ENCODE data around the gene TENT4A. TPM values are rescaled to one million over a fixed set of nuclear protein-coding genes. Genes with fewer than 3 reads are reported as not detected.

TENT4A gene
- total RNA-seq, 3 donors from 2014 or later (not counting 1 experiment from before 2014, with no cell fraction given), result 36.0 to 65.6 (median 44.9) TPM

- peaks cover 8 to 15% of the 10 kb centered on the region in 2 donors for H3K4me1 Mint-ChIP-seq
- H3K9me3 ChIP-seq (ENCODE audit: control insufficient read depth, insufficient read depth, low read length), result no peaks in the 10 kb centered on the region
- WGBS (ENCODE audit: insufficient coverage), result 81% methylated on average over 1 of the region's 1 CpG
- no peak overlapping the region for H3K4me3 ChIP-seq (ENCODE audit: low read length)
- no peaks in the 10 kb centered on the region for H3K36me3 ChIP-seq (ENCODE audit: control insufficient read depth, insufficient read depth, low read length)
- H3K36me3 Mint-ChIP-seq, result no peaks in the 10 kb centered on the region
- DNase-seq, result no peak
- H3K9me3 Mint-ChIP-seq, result no peaks in the 10 kb centered on the region
- peaks cover 8% of the 10 kb centered on the region for H3K4me1 ChIP-seq (ENCODE audit: control insufficient read depth, insufficient read depth, low read length)
- no peak for TF ChIP-seq CTCF (IDR thresholded peaks at IDR 0.05)
- H3K27ac ChIP-seq (ENCODE audit: low read length), result no peak overlapping the region
- H3K27me3 ChIP-seq (ENCODE audit: control insufficient read depth, insufficient read depth, low read length), result peaks cover 2% of the 10 kb centered on the region
- no peak overlapping the region for H3K27ac Mint-ChIP-seq
- no peak overlapping the region for H3K4me3 Mint-ChIP-seq
- peaks cover 7 to 17% of the 10 kb centered on the region in 2 donors for H3K27me3 Mint-ChIP-seq (ENCODE audit: low read depth in 2 of 2)
- intact Hi-C loops (cut with micrococcal nuclease), result no loop called here
- ATAC-seq, result no peak
Observed at GRCh38 chr5:6708814-6709213, 4.4 kb upstream of the TENT4A start.

- H3K36me3 Mint-ChIP-seq, result no peaks in the 10 kb centered on the region
- H3K27ac ChIP-seq (ENCODE audit: low read length), result no peak overlapping the region
- WGBS (ENCODE audit: insufficient coverage), result 98% methylated on average over 5 of the region's 5 CpGs
- DNase-seq, result no peak
- peaks cover 7 to 11% of the 10 kb centered on the region in 2 donors for H3K27me3 Mint-ChIP-seq (ENCODE audit: low read depth in 2 of 2)
- intact Hi-C loops (cut with micrococcal nuclease), result loop anchor here (5.0 kb wide), 1 partner anchor 1218 kb away; no protein-coding TSS in a partner anchor
- peaks cover 2% of the 10 kb centered on the region for H3K27me3 ChIP-seq (ENCODE audit: control insufficient read depth, insufficient read depth, low read length)
- peak overlapping the region in 1 of 2 donors; percentile 22 for H3K27ac Mint-ChIP-seq
- H3K9me3 ChIP-seq (ENCODE audit: control insufficient read depth, insufficient read depth, low read length), result no peaks in the 10 kb centered on the region
- no peak overlapping the region for H3K4me3 ChIP-seq (ENCODE audit: low read length)
- TF ChIP-seq CTCF (IDR thresholded peaks at IDR 0.05), result no peak
- H3K4me3 Mint-ChIP-seq, result peak overlapping the region; percentile 59
- H3K4me1 ChIP-seq (ENCODE audit: control insufficient read depth, insufficient read depth, low read length), result peaks cover 11% of the 10 kb centered on the region
- peaks cover 11 to 20% of the 10 kb centered on the region in 2 donors for H3K4me1 Mint-ChIP-seq
- H3K9me3 Mint-ChIP-seq, result no peaks in the 10 kb centered on the region
- no peak for ATAC-seq
- H3K36me3 ChIP-seq (ENCODE audit: control insufficient read depth, insufficient read depth, low read length), result no peaks in the 10 kb centered on the region
Observed at GRCh38 chr5:6710070-6710469, 3.2 kb upstream of the TENT4A start.

- intact Hi-C loops (cut with micrococcal nuclease), result loop anchor here (5.0 kb wide), 1 partner anchor 1218 kb away; no protein-coding TSS in a partner anchor
- DNase-seq, result no peak
- 89% methylated on average over 13 of the region's 13 CpGs for WGBS (ENCODE audit: insufficient coverage)
- no peak for ATAC-seq
- Histone ChIP-seq H3K27ac (ENCODE audit: low read length) (no peak overlapping the region), H3K36me3 (ENCODE audit: control insufficient read depth, insufficient read depth, low read length) (no peaks in the 10 kb centered on the region), H3K4me1 (ENCODE audit: control insufficient read depth, insufficient read depth, low read length) (peaks cover 18% of the 10 kb centered on the region), H3K4me3 (ENCODE audit: low read length) (no peak overlapping the region), H3K27me3 (ENCODE audit: control insufficient read depth, insufficient read depth, low read length) (peaks cover 2% of the 10 kb centered on the region), H3K9me3 (ENCODE audit: control insufficient read depth, insufficient read depth, low read length) (no peaks in the 10 kb centered on the region)
- H3K27me3 Mint-ChIP-seq (ENCODE audit: low read depth in 2 of 2), result peaks cover 7 to 8% of the 10 kb centered on the region in 2 donors
- H3K9me3 Mint-ChIP-seq, result no peaks in the 10 kb centered on the region
- H3K4me3 Mint-ChIP-seq, result peak overlapping the region; percentile 59
- H3K27ac Mint-ChIP-seq, result peak overlapping the region in 1 of 2 donors; percentile 22
- H3K4me1 Mint-ChIP-seq, result peaks cover 18 to 26% of the 10 kb centered on the region in 2 donors
- no peaks in the 10 kb centered on the region for H3K36me3 Mint-ChIP-seq
- no peak for TF ChIP-seq CTCF (IDR thresholded peaks at IDR 0.05)
Observed at GRCh38 chr5:6710551-6711318, 2.5 kb upstream of the TENT4A start.
